GM06990 (cell line): ENCODE data around the gene DNAJB14.

ENCODE experiments used
- DNase-seq: peaks from one replicate; pipeline ENCODE4 v3.0.0-alpha.2; 2011; ENCODE audit not compliant: insufficient read length; ENCODE audit errors: extremely low read depth
- H3K27me3 ChIP-seq: replicated peaks from 2 replicates; pipeline ENCODE4 v1.6.0; 2011; ENCODE audit warnings: low read length; ENCODE audit not compliant: control insufficient read depth, insufficient read depth
- H3K36me3 ChIP-seq: 2 replicates; pipeline ENCODE4 v1.5.1; 2011; ENCODE audit warnings: low read length; ENCODE audit not compliant: control insufficient read depth, insufficient read depth
- H3K4me3 ChIP-seq: replicated peaks from 2 replicates; pipeline ENCODE4 v1.5.1; 2011; ENCODE audit warnings: low read depth, mild to moderate bottlenecking, control low read depth, low read length
- CTCF ChIP-seq: IDR thresholded peaks from 2 replicates; pipeline ENCODE4 v1.5.1; 2011; ENCODE audit warnings: low read length, control low read depth, mild to moderate bottlenecking, inconsistent platforms; ENCODE audit not compliant: insufficient read depth, poor library complexity, severe bottlenecking

Gene DNAJB14

GRCh38 chr4:99861120-99861905 lies 85.1 kb downstream of the DNAJB14 start:
- Histone ChIP-seq H3K4me3 (no peak overlapping the region), H3K36me3 (peaks cover 2% of the 10 kb centered on the region), H3K27me3 (no peaks in the 10 kb centered on the region)
- DNase-seq, result no peak
- TF ChIP-seq CTCF, result no peak

GRCh38 chr4:99860521-99860920 lies 85.9 kb downstream of the DNAJB14 start:
- H3K36me3 ChIP-seq, result peaks cover 2% of the 10 kb centered on the region
- TF ChIP-seq CTCF, result no peak

DNA sequence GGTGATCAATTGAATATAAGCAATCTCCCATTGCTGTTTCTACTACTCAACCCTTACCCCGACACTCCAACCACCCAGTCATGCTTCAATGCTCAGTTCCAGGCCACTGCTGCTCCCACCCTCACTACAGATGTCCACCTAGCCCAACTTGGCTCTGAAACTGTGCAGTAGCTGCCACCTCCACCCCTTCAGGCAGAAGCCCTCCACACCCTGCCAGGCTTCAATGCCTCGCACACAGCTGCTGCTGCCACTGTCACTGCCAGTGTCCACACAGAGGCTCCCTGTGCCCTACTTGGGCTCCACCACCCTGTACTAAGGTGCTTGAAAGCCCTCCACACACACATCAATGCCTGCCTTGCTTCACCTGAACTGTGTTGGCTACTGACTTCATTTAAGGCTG lies 86.8 kb downstream of the DNAJB14 start:
- H3K4me3 ChIP-seq, result no peak overlapping the region
- peaks cover 1% of the 10 kb centered on the region for H3K36me3 ChIP-seq
- no peak for TF ChIP-seq CTCF
- DNase-seq, result peak; percentile 45
- H3K27me3 ChIP-seq, result no peaks in the 10 kb centered on the region

More at GRCh38 chr4:99860521-99860920, 85.9 kb downstream of the DNAJB14 start:
- no peak overlapping the region for H3K4me3 ChIP-seq
- no peak for DNase-seq
- H3K27me3 ChIP-seq, result no peaks in the 10 kb centered on the region

GRCh38 chr4:99857307-99857706 lies 89.1 kb downstream of the DNAJB14 start:
- Histone ChIP-seq H3K36me3 (peaks cover 1% of the 10 kb centered on the region; the same call in 1 of the 2 replicates), H3K4me3 (no peak overlapping the region), H3K27me3 (no peaks in the 10 kb centered on the region)
- TF ChIP-seq CTCF, result no peak
- DNase-seq, result no peak

DNA sequence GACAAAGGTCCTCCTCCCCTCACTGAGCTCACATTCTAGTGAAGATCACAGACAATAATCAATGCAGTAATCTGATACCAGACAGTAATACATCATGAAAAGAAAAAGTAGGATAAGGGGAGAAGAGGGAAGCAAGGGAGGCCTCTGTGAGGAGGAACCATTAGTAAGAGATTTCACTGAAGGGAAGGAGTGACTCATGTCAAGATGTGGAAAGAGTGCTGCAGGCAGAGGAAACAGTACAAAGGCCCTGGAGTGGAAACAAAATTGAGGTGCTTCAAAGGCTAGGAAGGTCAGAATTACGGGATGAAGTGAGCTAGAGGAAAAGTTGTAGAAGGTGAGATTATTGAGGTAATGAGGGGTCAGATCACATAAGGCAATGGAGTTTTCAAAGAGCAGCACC lies 90.3 kb downstream of the DNAJB14 start:
- no peak overlapping the region for H3K4me3 ChIP-seq
- TF ChIP-seq CTCF, result no peak
- H3K27me3 ChIP-seq, result no peaks in the 10 kb centered on the region
- peaks cover 1% of the 10 kb centered on the region; the same call in 1 of the 2 replicates for H3K36me3 ChIP-seq
- DNase-seq, result no peak
